Choroid plexus epithelial cell (primary cell): ENCODE data around the gene GLP2R.
A peak's percentile ranks its signal among the peaks of the same experiment; 100 is the strongest.

Source experiments
- DNase-seq: peaks from one replicate; pipeline ENCODE4 v3.0.0-alpha.2; 2010; ENCODE audit warnings: low read depth
- H3K4me3 ChIP-seq: 2 replicates; pipeline ENCODE4 v1.5.1; 2011; ENCODE audit warnings: low read depth, mild to moderate bottlenecking, control low read depth, low read length, moderate library complexity
- CTCF ChIP-seq: conservative IDR thresholded peaks from 2 replicates; pipeline ENCODE4 v1.5.1; 2011; ENCODE audit warnings: low read depth, mild to moderate bottlenecking, control low read depth, inconsistent platforms, low read length, moderate library complexity

Gene GLP2R

GRCh38 chr17:9907131-9907530 is 81.4 kb downstream of the GLP2R start:
- no peak for DNase-seq
- TF ChIP-seq CTCF = no peak
- no peak overlapping the region for H3K4me3 ChIP-seq

- H3K4me3 ChIP-seq = no peak overlapping the region
- DNase-seq = peak; percentile 30
- TF ChIP-seq CTCF = no peak
These were observed 82.3 kb downstream of the GLP2R start for GRCh38 chr17:9907883-9908648.

- H3K4me3 ChIP-seq = no peak overlapping the region
- no peak for DNase-seq
- no peak for TF ChIP-seq CTCF
These were observed 82.9 kb downstream of the GLP2R start for GRCh38 chr17:9908649-9909042.

- DNase-seq = no peak
- no peak for TF ChIP-seq CTCF
These were observed 85.4 kb downstream of the GLP2R start for GRCh38 chr17:9911089-9911488.

GRCh38 chr17:9912121-9913099 is 86.7 kb downstream of the GLP2R start:
- no peak for TF ChIP-seq CTCF
- H3K4me3 ChIP-seq = no peak overlapping the region
- no peak for DNase-seq

More at GRCh38 chr17:9911089-9911488, 85.4 kb downstream of the GLP2R start:
- H3K4me3 ChIP-seq = no peak overlapping the region

- H3K4me3 ChIP-seq = no peak overlapping the region
- DNase-seq = no peak
- TF ChIP-seq CTCF = no peak
These were observed 87.8 kb downstream of the GLP2R start for GRCh38 chr17:9913476-9913875.
